Stimulated activated naive CD8-positive, alpha-beta T cell treated with anti-CD3 and anti-CD28 coated beads, Interleukin-15, Interleukin-2, amounts not matched to agents 100 U/mL and 50 U/mL, for 24 hours (primary cell): Measurements from ENCODE around the gene EGLN1.
"Not testable (repeated sequence)": the region's sequence is repeated elsewhere in the genome, so short reads cannot be mapped to it uniquely, and the experiment has no call there.

Experiments
- ATAC-seq: fragments of 150-1000 bp; cut with Tn5 transposase; one replicate; pipeline ENCODE4 v1.10.0; 2021
- DNase-seq: peaks from one replicate; pipeline ENCODE4 v3.0.0; 2021

The EGLN1 gene

GRCh38 chr1:231359113-231359512 lies 63.0 kb downstream of the EGLN1 start:
- no peak for DNase-seq
- ATAC-seq = no peak

DNA sequence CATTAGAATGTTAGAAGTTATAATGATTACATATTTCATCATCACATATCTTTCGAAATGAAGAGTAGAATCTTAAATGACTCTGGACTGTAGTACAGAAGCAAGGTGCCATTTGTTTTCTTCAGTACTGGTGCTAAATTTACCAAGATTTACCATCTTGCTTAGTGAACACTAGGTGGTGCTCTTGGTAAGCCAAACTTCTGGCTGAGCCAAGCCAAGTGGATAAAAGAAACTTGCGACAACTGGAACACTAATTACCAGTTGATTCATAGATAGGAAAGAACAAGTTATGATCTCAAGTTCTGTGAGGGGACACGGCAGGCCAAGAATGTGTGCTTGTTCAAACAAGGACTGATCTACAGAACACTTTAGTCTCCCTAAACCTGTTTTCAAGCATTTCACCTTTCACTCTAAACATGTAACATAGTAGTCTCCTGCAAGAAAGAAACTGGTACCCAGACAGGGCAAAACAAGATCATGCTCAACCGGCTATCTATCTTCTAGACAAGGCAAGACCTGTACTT lies 64.2 kb downstream of the EGLN1 start:
- ATAC-seq = peak; percentile 72
- peak; percentile 22 for DNase-seq

GRCh38 chr1:231357187-231357772 lies 64.8 kb downstream of the EGLN1 start:
- no peak for DNase-seq
- no peak for ATAC-seq

GRCh38 chr1:231355171-231355570 lies 66.9 kb downstream of the EGLN1 start:
- DNase-seq (no peak), ATAC-seq (no peak)

- ATAC-seq (no peak), DNase-seq (no peak)
Measured at GRCh38 chr1:231354330-231355020, 67.6 kb downstream of the EGLN1 start.

- DNase-seq = no peak
- no peak for ATAC-seq
Measured at GRCh38 chr1:231353086-231353485, 69.0 kb downstream of the EGLN1 start.

DNA sequence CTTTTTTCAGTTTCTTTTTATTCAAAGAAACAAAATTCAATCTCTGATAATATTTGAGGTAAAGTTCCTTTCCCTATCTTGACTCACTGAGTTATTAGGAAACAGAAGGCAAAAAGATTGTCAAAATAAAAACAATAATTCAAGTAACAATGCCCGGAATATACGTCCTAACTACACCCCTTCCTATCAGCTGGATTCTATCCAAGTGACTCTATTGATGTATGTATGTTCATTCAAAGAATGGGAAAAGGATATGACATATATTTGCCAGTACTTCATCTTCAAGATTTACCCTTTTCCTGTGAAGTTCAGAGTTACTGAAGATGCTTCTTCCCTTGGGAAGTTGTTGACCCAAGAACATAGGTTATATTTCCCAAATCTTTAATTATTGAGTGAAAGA lies 70.3 kb downstream of the EGLN1 start:
- ATAC-seq (no peak), DNase-seq (no peak)

DNA sequence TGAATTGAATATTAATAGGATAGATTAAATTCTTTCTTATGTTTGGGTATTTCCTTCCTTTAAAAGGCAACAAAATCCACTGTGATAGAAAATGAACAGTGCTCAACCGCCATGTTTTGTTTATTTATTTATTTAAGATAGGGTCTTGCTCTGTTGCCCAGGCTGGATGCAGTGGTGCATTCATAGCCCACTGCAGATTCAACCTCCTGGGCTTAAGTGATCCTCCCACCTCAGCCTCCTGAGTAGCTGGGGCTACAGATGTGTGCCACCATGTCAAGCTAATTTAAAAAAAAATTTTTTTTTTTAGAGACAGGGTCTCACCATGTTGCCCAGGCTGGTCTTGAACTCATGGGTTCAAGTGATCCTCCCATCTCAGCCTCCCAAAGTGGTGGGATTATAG lies 73.2 kb downstream of the EGLN1 start:
- ATAC-seq, DNase-seq: not testable (repeated sequence)

DNA sequence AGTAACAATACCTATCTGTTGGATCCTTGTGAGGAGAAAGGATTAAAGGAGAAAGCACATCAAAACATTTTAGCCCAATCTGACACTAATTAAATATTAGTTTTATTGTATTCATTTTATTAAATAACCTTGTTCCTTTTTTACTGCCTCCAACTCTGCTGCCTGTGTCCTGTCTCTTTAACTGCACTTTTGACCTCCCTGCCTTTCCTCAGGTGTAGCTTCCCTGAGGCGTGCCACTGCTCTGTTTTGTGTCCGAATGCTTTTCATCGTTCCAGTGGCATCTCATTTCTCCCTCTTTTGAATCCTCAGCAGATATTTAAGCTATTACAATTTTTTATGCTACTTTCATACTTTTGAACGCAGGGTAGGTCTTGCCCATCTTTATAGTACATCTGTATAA lies 73.6 kb downstream of the EGLN1 start:
- ATAC-seq (no peak), DNase-seq (no peak)

DNA sequence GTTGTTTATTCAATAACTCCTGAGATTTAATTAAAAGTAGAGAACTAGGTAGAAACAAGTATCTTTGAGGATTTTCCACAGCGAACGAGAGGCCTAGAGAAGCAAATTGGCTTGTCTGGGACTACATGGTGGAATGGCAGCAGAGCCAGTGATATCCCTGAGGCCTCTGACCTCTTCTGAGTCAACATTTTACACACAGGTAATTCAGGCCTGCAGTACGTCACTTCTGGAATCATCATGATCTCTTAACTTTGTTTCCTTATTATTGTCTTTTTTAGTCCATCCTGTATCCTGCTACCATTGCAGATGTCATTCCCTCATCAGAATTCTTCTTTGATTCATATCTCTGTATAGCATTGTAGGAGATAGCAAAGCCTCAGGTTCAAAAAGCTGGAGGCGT lies 74.1 kb downstream of the EGLN1 start:
- no peak for ATAC-seq
- no peak for DNase-seq

- DNase-seq (no peak), ATAC-seq (no peak)
Measured at GRCh38 chr1:231340328-231341013, 81.6 kb downstream of the EGLN1 start.

DNA sequence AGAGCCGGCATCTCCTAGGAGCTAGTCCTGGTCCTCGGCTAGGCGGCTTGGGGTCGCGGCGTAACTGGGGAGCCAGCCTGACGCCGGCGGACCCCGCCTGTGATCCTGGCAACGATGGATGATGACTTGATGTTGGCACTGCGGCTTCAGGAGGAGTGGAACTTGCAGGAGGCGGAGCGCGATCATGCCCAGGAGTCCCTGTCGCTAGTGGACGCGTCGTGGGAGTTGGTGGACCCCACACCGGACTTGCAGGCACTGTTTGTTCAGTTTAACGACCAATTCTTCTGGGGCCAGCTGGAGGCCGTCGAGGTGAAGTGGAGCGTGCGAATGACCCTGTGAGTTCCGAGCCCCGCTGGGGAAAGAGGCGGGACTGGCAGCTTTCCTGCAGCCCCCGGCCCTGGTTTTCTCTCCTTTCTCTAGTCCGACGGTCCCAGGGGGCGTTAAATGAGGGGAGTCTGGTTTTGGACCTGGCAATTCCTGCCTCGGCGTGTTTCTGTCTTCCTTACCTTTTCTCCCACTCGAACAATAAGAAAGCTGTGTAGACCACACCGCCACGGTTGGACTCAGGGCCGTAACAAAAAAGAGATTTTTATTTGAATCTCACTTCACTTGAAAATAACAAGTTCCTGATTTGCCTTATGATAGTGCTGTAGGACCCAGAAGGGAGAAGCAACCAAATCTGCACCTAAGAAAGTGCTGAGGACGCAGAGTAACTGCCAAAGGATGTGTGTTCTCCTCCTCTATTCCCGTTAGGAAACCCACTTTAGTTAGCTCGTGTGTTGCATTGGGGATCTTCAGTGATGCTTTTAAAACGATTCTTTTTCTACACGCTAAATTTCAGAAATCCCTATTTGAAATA lies 83.6 kb downstream of the EGLN1 start, which contains the start of gene SPRTN:
SPRTN (plus strand) TSS at position 24 of the 859 bp plus-strand sequence; CDS start at position 115, 91 bp downstream.
- no peak for DNase-seq
- peak; percentile 2 for ATAC-seq

- ATAC-seq = peak; percentile 85
- DNase-seq = peak; percentile 97
Measured at GRCh38 chr1:231337472-231338269, 84.4 kb downstream of the EGLN1 start, which contains the start of gene EXOC8. Gene EXOC8, minus strand, starts transcription at chr1:231337852. Its CDS starts 107 bp downstream, at chr1:231337745.

- DNase-seq = no peak
- peak; percentile 2 for ATAC-seq
Measured at GRCh38 chr1:231337043-231337471, 85.0 kb downstream of the EGLN1 start.

- DNase-seq = peak; percentile 6
Measured at GRCh38 chr1:231335663-231336602, 86.2 kb downstream of the EGLN1 start.

DNA sequence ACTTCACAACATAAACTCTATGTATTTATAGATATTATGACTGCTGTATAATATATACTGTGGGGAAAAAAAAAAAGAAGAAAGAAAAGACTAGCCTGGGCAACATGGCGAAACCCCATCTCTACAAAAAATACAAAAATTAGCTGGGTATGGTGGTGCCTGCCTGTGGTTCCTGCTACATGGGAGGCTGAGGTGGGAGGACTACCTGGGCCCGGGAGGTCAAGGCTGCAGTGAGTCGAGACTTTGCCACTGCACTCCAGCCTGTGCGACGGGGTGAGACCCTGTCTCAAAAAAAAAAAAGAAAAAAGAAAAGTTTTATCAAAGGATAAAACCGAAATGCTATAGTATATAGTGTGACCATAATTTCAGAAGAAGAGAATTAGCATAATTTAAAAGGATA lies 87.1 kb downstream of the EGLN1 start:
- DNase-seq = no peak
- no peak for ATAC-seq

More at GRCh38 chr1:231335663-231336602, 86.2 kb downstream of the EGLN1 start:
- no peak for ATAC-seq

DNA sequence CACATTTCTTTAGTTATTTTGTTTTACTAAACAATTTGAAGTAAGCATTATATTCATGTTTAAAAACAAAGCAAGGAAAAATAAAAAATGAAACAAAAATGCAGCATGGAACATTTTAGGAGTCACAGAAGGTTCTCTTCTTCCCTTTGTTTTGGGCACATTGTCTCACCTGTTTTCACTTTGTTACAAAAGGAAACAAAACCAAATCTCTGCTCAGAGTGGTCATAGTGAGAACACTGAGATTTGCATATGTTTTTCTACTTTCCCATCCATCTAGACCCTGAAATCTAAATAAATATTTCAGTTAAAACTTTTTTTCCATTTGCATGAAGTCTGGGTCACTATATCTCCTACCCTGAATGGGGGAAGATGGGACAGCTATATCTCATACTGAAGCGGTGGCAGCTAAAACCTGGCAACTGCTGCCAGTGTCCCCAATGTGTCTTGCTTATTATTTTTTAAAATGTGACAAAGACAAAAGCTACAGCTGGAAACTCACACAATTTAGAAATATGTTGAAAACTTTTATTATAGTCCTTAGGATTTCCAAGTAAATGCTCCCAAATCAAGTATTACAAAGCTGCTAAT lies 87.9 kb downstream of the EGLN1 start:
- ATAC-seq (no peak), DNase-seq (no peak)

- ATAC-seq = no peak
Measured at GRCh38 chr1:231332761-231333160, 89.3 kb downstream of the EGLN1 start.

DNA sequence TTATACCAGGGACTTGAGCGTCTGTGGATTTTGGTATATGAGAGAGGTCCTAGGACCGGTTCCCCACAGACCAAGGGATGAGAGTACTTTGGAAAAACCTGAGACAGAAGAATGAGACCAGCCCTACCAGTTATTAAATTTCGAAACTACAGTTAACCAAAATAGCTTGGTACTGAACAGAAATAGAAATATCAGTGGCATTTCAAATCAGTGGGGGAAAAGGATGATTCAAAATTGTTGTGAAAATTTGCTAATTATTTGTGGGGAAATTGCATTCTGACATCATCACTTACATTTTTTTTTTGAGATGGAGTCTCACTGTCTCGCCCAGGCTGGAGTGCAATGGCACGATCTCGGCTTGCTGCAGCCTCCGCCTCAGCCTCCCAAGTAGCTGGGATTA lies 92.6 kb downstream of the EGLN1 start:
- DNase-seq (no peak), ATAC-seq (no peak)

More at GRCh38 chr1:231332761-231333160, 89.3 kb downstream of the EGLN1 start:
- DNase-seq = no peak
